CD4-positive, alpha-beta memory T cell (primary cell): ENCODE results near the gene TMEM233. TPM values are rescaled to one million over a fixed set of nuclear protein-coding genes. Genes with fewer than 3 reads are reported as not detected.

ENCODE experiments used
- CTCF ChIA-PET: fragments of 350-600 bp; sonication (Branson Sonifier 250); formaldehyde crosslinking; loops from one replicate; lab custom pipeline; 2021; ENCODE audit warnings: inconsistent platforms; ENCODE audit not compliant: partially characterized antibody; lab: Charles Lee
- POLR2A ChIA-PET: fragments of 350-600 bp; sonication (Branson Sonifier 250); formaldehyde crosslinking; loops from one replicate; lab custom pipeline; 2021; ENCODE audit not compliant: partially characterized antibody; lab: Charles Lee
- DNase-seq, 5 donors: peaks; one replicate each; pipeline versions ENCODE4 v3.0.0 to v3.0.0-alpha.2; 2020 to 2022; ENCODE audit warnings: mixed read lengths in 1 of 5
- H3K27ac ChIP-seq: one replicate; pipeline ENCODE4 v1.7.0; 2013; ENCODE audit warnings: low read depth, low read length
- H3K27me3 ChIP-seq: 2 replicates; pipeline ENCODE4 v1.7.0; 2013; ENCODE audit warnings: mild to moderate bottlenecking, low read length, moderate library complexity; ENCODE audit not compliant: insufficient read depth
- H3K36me3 ChIP-seq: 2 replicates; pipeline ENCODE4 v1.7.0; 2013; ENCODE audit warnings: mild to moderate bottlenecking, low read length, moderate library complexity; ENCODE audit not compliant: insufficient read depth
- H3K4me1 ChIP-seq: 2 replicates; pipeline ENCODE4 v1.7.0; 2013; ENCODE audit warnings: mild to moderate bottlenecking, low read length, moderate library complexity; ENCODE audit not compliant: insufficient read depth
- H3K4me3 ChIP-seq, 2 donors: one replicate each; pipeline ENCODE4 v1.7.0; 2013; ENCODE audit warnings: low read length in 2 of 2, mild to moderate bottlenecking in 1 of 2
- H3K9me3 ChIP-seq, 2 donors: one replicate each; pipeline ENCODE4 v1.7.0; 2013; ENCODE audit warnings: low read length in 2 of 2, control low read depth in 1 of 2; ENCODE audit not compliant: control insufficient read depth in 1 of 2
- H3K27ac Mint-ChIP-seq, 7 donors: one replicate each; pipeline ENCODE4 v1.8.0; 2020 to 2021; ENCODE audit warnings: mixed read lengths in 7 of 7, mild to moderate bottlenecking in 6 of 7, inconsistent platforms in 3 of 7, moderate library complexity in 3 of 7
- H3K27me3 Mint-ChIP-seq, 2 donors: one replicate each; pipeline ENCODE4 v1.8.0; 2020 to 2021; ENCODE audit warnings: mixed read lengths in 2 of 2
- H3K36me3 Mint-ChIP-seq, 2 donors: one replicate each; pipeline ENCODE4 v1.8.0; 2020 to 2021; ENCODE audit warnings: mixed read lengths in 2 of 2, inconsistent platforms in 1 of 2, mild to moderate bottlenecking in 1 of 2
- H3K4me1 Mint-ChIP-seq, 4 donors: one replicate each; pipeline ENCODE4 v1.8.0; 2020 to 2021; ENCODE audit warnings: mixed read lengths in 4 of 4, mild to moderate bottlenecking in 1 of 4
- H3K4me3 Mint-ChIP-seq, 8 donors: one replicate each; pipeline ENCODE4 v1.8.0; 2020 to 2021; ENCODE audit warnings: mixed read lengths in 8 of 8, mild to moderate bottlenecking in 7 of 8, moderate library complexity in 6 of 8, inconsistent platforms in 3 of 8
- H3K9me3 Mint-ChIP-seq, 8 donors: one replicate each; pipeline ENCODE4 v1.8.0; 2020 to 2021; ENCODE audit warnings: mixed read lengths in 8 of 8, mild to moderate bottlenecking in 5 of 8, inconsistent platforms in 3 of 8, moderate library complexity in 1 of 8
- intact Hi-C: fragments of 100-400 bp; cut with micrococcal nuclease; formaldehyde crosslinking; loops from one replicate; pipeline ENCODE4 v1.15.1; 2023
- polyA plus RNA-seq, 2 donors: library from polyadenylated mRNA; unstranded; fragments of 300-500 nt; fragmentation: Illumina TruSeq; gene quantifications; one replicate each; pipeline ENCODE4 v1.2.3, GENCODE V29; 2021
- total RNA-seq, 2 experiments: library from RNA; stranded (reverse); gene quantifications; one replicate each; pipeline ENCODE4 v1.2.3, GENCODE V29; 2021

The TMEM233 gene
- total and polyA plus RNA-seq, 4 experiments from 2014 or later: not detected

GRCh38 chr12:119666226-119666795, 72.7 kb downstream of the TMEM233 start:
- no peak overlapping the region for H3K27ac ChIP-seq
- no peak overlapping the region for H3K4me3 ChIP-seq
- Mint-ChIP-seq H3K27ac (peak overlapping the region; percentile 9 to 88 (median 81)), H3K9me3 (peaks cover 0 to 2% (median 0%) of the 10 kb centered on the region in 8 donors), H3K27me3 (no peaks in the 10 kb centered on the region), H3K4me3 (peak overlapping the region; percentile 43 to 93 (median 80)), H3K36me3 (peaks cover 9 to 19% of the 10 kb centered on the region in 2 donors), H3K4me1 (peaks cover 26 to 53% (median 39%) of the 10 kb centered on the region in 4 donors)
- ChIA-PET CTCF (interaction anchor here (0.7 to 1.6 kb wide), 5 partner anchors 15 to 1290 kb away, joined by 3 to 9 read pairs (median 4); partner anchors contain the start of gene SUDS3), POLR2A (no interaction called here)
- DNase-seq: no peak
- H3K4me1 ChIP-seq: peaks cover 42% of the 10 kb centered on the region
- H3K9me3 ChIP-seq: no peaks in the 10 kb centered on the region
- no peaks in the 10 kb centered on the region for H3K27me3 ChIP-seq
- H3K36me3 ChIP-seq: no peaks in the 10 kb centered on the region
- intact Hi-C loops: loop anchor here (2.0 to 10.0 kb wide), 6 partner anchors 421 to 1530 kb away; partner anchors contain the start of genes MLEC, PEBP1 and SUDS3

GRCh38 chr12:119666900-119667576, 73.5 kb downstream of the TMEM233 start:
- peaks cover 14 to 26% of the 10 kb centered on the region in 2 donors for H3K36me3 Mint-ChIP-seq
- Histone ChIP-seq H3K4me1 (peaks cover 46% of the 10 kb centered on the region), H3K4me3 (peak overlapping the region; percentile 67 to 98), H3K36me3 (peaks cover 6% of the 10 kb centered on the region), H3K9me3 (no peaks in the 10 kb centered on the region), H3K27me3 (no peaks in the 10 kb centered on the region), H3K27ac (peak overlapping the region; percentile 78)
- H3K4me1 Mint-ChIP-seq: peaks cover 28 to 60% (median 42%) of the 10 kb centered on the region in 4 donors
- peak overlapping the region; percentile 88 to 93 (median 90) for H3K4me3 Mint-ChIP-seq
- ChIA-PET CTCF (interaction anchor here (0.7 to 2.4 kb wide), 7 partner anchors 8 to 35 kb away, joined by 3 to 15 read pairs (median 6); no protein-coding TSS in a partner anchor), POLR2A (interaction anchor here (0.8 to 1.9 kb wide), 4 partner anchors 8 to 625 kb away, joined by 3 to 14 read pairs (median 4); partner anchors contain the start of gene RNU4-2)
- H3K27me3 Mint-ChIP-seq: no peaks in the 10 kb centered on the region
- H3K9me3 Mint-ChIP-seq: peaks cover 0 to 2% (median 0%) of the 10 kb centered on the region in 8 donors
- no peak for DNase-seq
- intact Hi-C loops: loop anchor here (2.0 to 10.0 kb wide), 6 partner anchors 420 to 1530 kb away; partner anchors contain the start of genes MLEC, PEBP1 and SUDS3
- peak overlapping the region; percentile 58 to 95 (median 88) for H3K27ac Mint-ChIP-seq

GRCh38 chr12:119667577-119668323, 74.2 kb downstream of the TMEM233 start, which contains the start of gene PRKAB1:
TSS of gene PRKAB1 (plus strand) at chr12:119668133. CDS start at chr12:119668245, 112 bp downstream.
- H3K4me1 Mint-ChIP-seq: peaks cover 30 to 67% (median 47%) of the 10 kb centered on the region in 4 donors
- peak within 1 kb of the TSS; percentile 88 to 95 (median 93) for H3K27ac Mint-ChIP-seq
- Histone ChIP-seq H3K4me1 (peaks cover 53% of the 10 kb centered on the region), H3K27ac (peak within 1 kb of the TSS; percentile 78), H3K27me3 (no peaks in the 10 kb centered on the region), H3K36me3 (peaks cover 13% of the 10 kb centered on the region), H3K4me3 (peak within 1 kb of the TSS; percentile 67 to 98), H3K9me3 (no peaks in the 10 kb centered on the region)
- ChIA-PET CTCF (interaction anchor here (0.7 to 2.4 kb wide), 8 partner anchors 9 to 36 kb away, joined by 3 to 15 read pairs (median 5); no protein-coding TSS in a partner anchor), POLR2A (interaction anchor here (0.7 to 1.9 kb wide), 7 partner anchors 8 to 624 kb away, joined by 3 to 14 read pairs (median 4); partner anchors contain the start of gene RNU4-2)
- H3K27me3 Mint-ChIP-seq: no peaks in the 10 kb centered on the region
- DNase-seq: peak; percentile 94 to 97 (median 96)
- H3K36me3 Mint-ChIP-seq: peaks cover 21 to 33% of the 10 kb centered on the region in 2 donors
- peak within 1 kb of the TSS; percentile 88 to 93 (median 90) for H3K4me3 Mint-ChIP-seq
- intact Hi-C loops: loop anchor here (2.0 to 10.0 kb wide), 6 partner anchors 420 to 1531 kb away; partner anchors contain the start of genes MLEC, PEBP1 and SUDS3
- H3K9me3 Mint-ChIP-seq: peaks cover 0 to 2% (median 0%) of the 10 kb centered on the region in 8 donors

GRCh38 chr12:119668324-119668841, 74.8 kb downstream of the TMEM233 start:
- H3K27ac Mint-ChIP-seq: peak overlapping the region; percentile 88 to 95 (median 93)
- Histone ChIP-seq H3K27ac (peak overlapping the region; percentile 78), H3K27me3 (no peaks in the 10 kb centered on the region), H3K36me3 (peaks cover 20% of the 10 kb centered on the region), H3K4me1 (peaks cover 59% of the 10 kb centered on the region), H3K4me3 (peak overlapping the region; percentile 67 to 98), H3K9me3 (no peaks in the 10 kb centered on the region)
- H3K4me1 Mint-ChIP-seq: peaks cover 34 to 74% (median 52%) of the 10 kb centered on the region in 4 donors
- DNase-seq: no peak
- H3K9me3 Mint-ChIP-seq: peaks cover 0 to 2% (median 0%) of the 10 kb centered on the region in 8 donors
- CTCF ChIA-PET: interaction anchor here (1.2 to 2.4 kb wide), 5 partner anchors 8 to 20 kb away, joined by 3 to 15 read pairs (median 8); no protein-coding TSS in a partner anchor
- intact Hi-C loops: loop anchor here (5.0 to 10.0 kb wide), 4 partner anchors 419 to 1264 kb away; partner anchors contain the start of gene MLEC
- no peaks in the 10 kb centered on the region for H3K27me3 Mint-ChIP-seq
- H3K36me3 Mint-ChIP-seq: peaks cover 23 to 38% of the 10 kb centered on the region in 2 donors
- H3K4me3 Mint-ChIP-seq: peak overlapping the region; percentile 88 to 93 (median 90)
- POLR2A ChIA-PET: interaction anchor here (0.7 to 1.9 kb wide), 7 partner anchors 8 to 624 kb away, joined by 3 to 14 read pairs (median 4); partner anchors contain the start of genes BICDL1 and RNU4-2

GRCh38 chr12:119669744-119670472, 76.3 kb downstream of the TMEM233 start:
- H3K36me3 Mint-ChIP-seq: peaks cover 34 to 53% of the 10 kb centered on the region in 2 donors
- intact Hi-C loops: loop anchor here (5.0 to 10.0 kb wide), 4 partner anchors 417 to 1265 kb away; partner anchors contain the start of gene MLEC
- ChIA-PET CTCF (interaction anchor here (1.1 to 1.2 kb wide), 2 partner anchors 11 to 12 kb away, joined by 3 to 5 read pairs; no protein-coding TSS in a partner anchor), POLR2A (interaction anchor here (1.2 kb wide), 1 partner anchor 319 kb away, joined by 3 read pairs; the partner anchor contains the start of gene BICDL1)
- H3K27ac Mint-ChIP-seq: peak overlapping the region; percentile 57 to 88 (median 70)
- Histone ChIP-seq H3K9me3 (no peaks in the 10 kb centered on the region), H3K4me3 (no peak overlapping the region), H3K36me3 (peaks cover 35% of the 10 kb centered on the region), H3K27ac (no peak overlapping the region), H3K4me1 (peaks cover 65% of the 10 kb centered on the region), H3K27me3 (no peaks in the 10 kb centered on the region)
- H3K9me3 Mint-ChIP-seq: peaks cover 0 to 2% (median 0%) of the 10 kb centered on the region in 8 donors
- H3K4me1 Mint-ChIP-seq: peaks cover 42 to 84% (median 59%) of the 10 kb centered on the region in 4 donors
- no peaks in the 10 kb centered on the region for H3K27me3 Mint-ChIP-seq
- peak overlapping the region; percentile 19 to 80 (median 66) for H3K4me3 Mint-ChIP-seq
- no peak for DNase-seq
